GM11168 (cell line): ENCODE measurements around the gene ADGRD1.

Experiments used
- in situ Hi-C: fragments of 300-500 bp; cut with MboI; formaldehyde crosslinking; loops from one replicate; pipeline ENCODE4 v1.12.0; 2022; ENCODE audit warnings: low sequenced_read_pairs; ENCODE audit not compliant: unreplicated experiment

Gene ADGRD1

GRCh38 chr12:130961921-130962451 lies 8.3 kb downstream of the ADGRD1 start:
- in situ Hi-C loops = no loop called here

DNA sequence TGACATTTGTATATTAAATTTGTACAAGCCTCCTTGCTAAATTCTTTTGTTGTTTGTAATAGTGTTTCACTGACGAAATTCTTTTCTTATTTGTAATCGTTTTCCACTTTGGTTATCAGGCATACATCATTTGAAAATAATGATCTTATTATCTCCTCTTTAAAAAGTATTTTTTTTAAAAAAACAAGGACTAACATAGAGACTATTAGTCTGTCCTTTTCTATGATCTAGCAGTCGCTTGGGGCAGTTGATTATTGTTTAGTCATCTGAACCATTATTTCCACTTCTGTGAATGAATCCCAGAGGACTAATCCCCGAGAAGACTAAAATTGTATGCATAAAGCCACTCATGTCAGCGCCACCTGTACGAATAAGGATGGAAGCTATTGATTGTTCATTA lies 11.5 kb downstream of the ADGRD1 start:
- in situ Hi-C loops = no loop called here

GRCh38 chr12:130965668-130966067 lies 12.0 kb downstream of the ADGRD1 start:
- in situ Hi-C loops = no loop called here

DNA sequence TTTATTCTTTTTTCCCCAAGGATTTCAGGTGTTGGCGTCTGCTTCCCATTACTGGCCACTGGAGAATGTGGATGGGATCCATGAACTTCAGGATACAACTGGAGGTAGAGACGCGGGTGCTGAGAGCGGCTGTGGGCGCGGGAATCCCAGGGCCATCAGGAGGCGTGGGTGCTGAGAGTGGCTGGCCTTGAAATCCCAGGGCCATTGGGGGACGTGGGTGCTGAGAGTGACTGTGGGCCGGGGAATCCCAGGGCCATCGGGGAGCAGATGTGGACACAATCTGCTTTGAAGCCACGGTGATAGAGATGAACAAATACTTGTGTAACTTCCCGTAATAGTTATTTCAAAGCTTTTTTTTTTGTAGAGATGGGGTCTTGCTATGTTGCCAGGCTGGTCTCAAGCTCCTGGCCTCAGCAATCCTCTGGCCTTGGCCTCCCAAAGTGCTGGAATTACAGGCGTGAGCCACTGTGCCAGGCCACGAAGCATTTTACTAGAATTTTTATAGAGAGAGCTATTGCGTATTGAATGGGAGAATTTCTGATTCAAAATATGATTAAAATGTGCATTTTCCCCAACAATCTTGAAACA lies 12.8 kb downstream of the ADGRD1 start:
- in situ Hi-C loops = no loop called here

- in situ Hi-C loops = no loop called here
Measured at GRCh38 chr12:130967636-130968035, 13.9 kb downstream of the ADGRD1 start.

DNA sequence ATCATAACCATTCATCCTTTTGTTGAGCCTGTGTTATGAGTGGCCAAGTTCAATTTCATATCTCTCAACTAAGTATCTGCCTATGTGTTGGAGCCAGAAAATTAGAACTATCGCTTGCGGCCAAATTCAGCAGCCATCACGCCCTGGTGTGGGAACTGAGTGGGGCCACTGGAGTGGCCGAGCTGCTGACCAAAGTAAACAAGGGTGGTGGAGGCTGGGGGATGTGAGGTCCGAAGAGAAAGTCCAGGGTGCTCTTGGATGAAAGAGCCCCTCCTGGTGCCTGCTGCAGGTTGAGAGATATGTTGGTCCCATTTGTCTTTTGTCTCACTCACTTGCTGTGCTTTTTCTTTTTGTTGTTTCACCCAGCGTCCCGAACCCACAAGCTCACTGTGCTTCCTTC lies 14.9 kb downstream of the ADGRD1 start:
- in situ Hi-C loops = no loop called here

DNA sequence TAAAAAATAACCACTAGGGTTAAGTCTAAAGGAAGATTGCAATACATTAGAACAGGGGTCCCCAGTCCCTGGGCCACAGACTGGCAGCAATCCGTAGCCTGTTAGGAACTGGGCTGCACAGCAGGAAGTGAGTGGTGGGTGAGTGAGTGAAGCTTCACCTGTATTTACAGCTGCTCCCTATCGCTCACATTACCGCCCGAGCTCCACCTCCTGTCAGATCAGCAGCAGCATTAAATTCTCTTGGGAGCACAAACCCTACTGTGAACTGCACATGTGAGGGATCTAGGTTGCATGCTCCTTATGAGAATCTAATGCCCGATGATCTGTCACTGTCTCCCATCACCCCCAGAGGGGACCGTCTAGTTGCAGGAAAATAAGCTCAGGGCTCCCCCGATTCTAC lies 15.5 kb downstream of the ADGRD1 start:
- in situ Hi-C loops = no loop called here

- in situ Hi-C loops = no loop called here
Measured at GRCh38 chr12:130970165-130970907, 16.6 kb downstream of the ADGRD1 start.

- in situ Hi-C loops = no loop called here
Measured at GRCh38 chr12:130970908-130971233, 17.2 kb downstream of the ADGRD1 start.

GRCh38 chr12:130971925-130972585 lies 18.3 kb downstream of the ADGRD1 start:
- in situ Hi-C loops = no loop called here

- in situ Hi-C loops = no loop called here
Measured at GRCh38 chr12:130972586-130972950, 18.9 kb downstream of the ADGRD1 start.

DNA sequence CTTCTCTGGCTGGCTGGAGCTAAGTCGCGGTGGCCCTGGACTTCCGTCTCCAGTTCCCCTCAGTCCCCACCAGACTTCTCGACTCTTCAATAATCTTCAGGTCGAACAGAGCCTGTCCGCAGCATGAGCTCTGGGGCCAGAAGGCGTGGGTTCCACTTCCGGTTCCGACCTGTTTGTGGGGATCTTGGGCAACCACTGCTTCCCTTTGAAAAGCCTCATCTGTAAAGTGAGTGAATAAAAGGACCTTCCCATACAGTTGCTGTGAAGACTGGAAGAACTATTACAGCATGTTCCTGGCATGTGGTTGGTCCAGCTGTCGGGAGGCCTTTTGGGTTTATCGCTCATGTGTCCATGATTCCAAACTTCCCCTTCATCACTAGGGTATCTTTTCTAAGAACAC lies 19.4 kb downstream of the ADGRD1 start:
- in situ Hi-C loops = no loop called here

DNA sequence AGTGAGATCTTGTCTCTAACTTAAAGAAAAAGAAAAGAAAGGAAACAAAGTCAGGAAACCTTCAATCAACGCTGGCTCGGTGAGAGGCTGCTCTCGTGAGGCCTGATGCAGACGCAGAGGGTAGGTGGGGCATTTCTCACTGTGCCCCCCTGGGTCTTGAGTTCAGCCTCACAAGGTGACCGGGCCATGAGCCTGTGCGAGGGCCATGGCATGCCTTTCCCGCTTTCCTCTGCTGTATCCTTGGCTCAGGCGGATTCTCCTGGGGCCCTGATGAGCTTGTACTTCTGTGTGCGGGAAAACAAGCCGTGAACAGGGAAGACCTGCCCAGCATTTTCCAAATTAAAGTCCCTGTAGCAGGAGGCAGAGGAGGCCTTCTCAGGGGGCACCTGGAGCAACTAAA lies 20.2 kb downstream of the ADGRD1 start:
- in situ Hi-C loops = no loop called here

GRCh38 chr12:130975116-130975515 lies 21.4 kb downstream of the ADGRD1 start:
- in situ Hi-C loops = no loop called here

DNA sequence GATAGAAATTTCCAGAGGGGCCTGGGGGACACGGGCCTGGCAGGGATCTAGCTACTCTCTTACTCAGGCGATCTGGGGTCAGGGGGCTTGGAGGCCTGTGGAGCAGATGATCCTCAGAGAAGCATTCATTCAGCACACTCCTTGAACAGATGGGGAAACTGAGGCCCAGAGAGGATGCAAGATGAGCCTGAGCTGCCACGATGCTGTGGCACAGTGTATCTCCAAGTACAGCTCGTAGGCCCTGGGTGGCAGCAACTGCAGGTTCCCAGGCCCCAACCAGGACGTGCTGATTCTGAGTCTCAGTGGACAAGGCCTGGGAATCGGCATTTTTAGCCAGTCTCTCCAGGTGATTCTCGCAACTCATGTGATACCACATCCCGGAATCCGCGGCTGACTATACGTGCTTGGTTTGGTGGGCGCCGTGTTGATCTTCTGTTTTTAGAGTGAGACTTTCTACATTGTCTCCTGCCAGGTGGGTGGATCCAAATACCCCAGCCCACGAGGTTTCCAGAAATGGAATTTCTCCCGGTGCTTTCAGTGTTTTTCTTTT lies 22.5 kb downstream of the ADGRD1 start:
- in situ Hi-C loops = no loop called here

GRCh38 chr12:130977046-130977742 lies 23.5 kb downstream of the ADGRD1 start:
- in situ Hi-C loops = no loop called here

GRCh38 chr12:130977743-130978095 lies 24.0 kb downstream of the ADGRD1 start:
- in situ Hi-C loops = no loop called here

DNA sequence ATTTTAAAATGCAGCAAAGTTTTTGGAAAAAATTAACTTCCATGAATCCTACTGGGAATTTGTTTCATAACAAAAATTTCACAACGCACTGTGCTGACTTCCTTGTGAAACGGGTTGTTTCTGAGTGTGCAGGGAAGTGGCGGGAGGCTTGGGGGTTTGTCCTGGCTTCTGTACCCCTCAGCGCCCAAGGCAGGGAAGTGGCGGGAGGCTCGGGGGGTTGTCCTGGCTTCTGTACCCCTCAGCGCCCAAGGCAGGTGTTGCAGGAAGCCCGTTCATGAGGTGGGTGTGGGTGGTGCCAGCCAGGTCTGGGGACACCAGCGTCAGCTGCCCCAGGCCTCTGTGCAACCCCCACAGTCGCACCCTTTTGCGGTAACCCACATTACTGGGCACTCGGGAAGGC lies 25.1 kb downstream of the ADGRD1 start:
- in situ Hi-C loops = no loop called here

DNA sequence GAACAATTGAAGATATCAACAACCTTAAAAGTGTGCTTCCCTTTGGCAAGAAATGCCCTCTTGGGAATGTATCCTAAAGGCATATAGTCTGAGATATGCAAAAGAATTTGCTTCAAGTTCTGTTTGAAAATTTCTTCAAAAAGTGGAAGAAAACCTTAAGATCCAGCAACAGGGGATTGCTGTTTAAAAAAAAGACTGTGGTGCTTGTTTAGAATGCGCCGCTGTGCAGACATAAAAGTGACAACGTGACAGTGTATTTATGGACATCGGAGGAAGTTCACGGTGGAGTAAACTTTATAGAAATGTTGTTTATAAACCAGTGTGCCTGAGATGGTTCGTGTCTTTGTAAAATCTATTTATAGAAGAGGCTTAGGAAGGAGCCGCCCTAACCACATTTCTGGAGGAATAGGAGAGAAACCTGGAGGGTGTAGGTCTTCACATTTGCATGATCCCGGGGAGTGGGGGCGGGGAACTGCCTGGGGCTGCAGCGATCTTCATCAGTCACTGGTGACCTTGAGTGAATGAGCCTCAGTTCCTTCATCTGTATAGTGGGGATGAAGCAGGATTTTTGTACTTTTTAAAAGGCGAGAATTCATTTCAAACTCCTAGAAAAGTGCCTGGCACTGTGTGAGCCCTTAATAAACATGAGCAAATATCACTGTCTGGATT lies 27.5 kb downstream of the ADGRD1 start:
- in situ Hi-C loops = no loop called here

- in situ Hi-C loops = no loop called here
Measured at GRCh38 chr12:130981911-130982310, 28.2 kb downstream of the ADGRD1 start.
